Measurements from ENCODE around the gene GRAP.

Gene GRAP

GRCh38 chr17:19017804-19018599 lies 28.8 kb downstream of the GRAP start:
- Histone ChIP-seq H3K4me1 (ENCODE audit: insufficient read depth, low read length, severe bottlenecking) (no peaks in the 10 kb centered on the region), H3K9me3 (ENCODE audit: low read length) (no peaks in the 10 kb centered on the region), H3K4me3 (ENCODE audit: low read depth, low read length, poor library complexity, severe bottlenecking) (no peak overlapping the region), H4K20me1 (ENCODE audit: insufficient read depth, low read length) (no peaks in the 10 kb centered on the region), H3K79me2 (ENCODE audit: insufficient read depth, low read length) (no peaks in the 10 kb centered on the region), H3K27ac (ENCODE audit: low read depth, low read length, poor library complexity, severe bottlenecking) (no peak overlapping the region), H2AFZ (ENCODE audit: low read length) (no peak overlapping the region), H3F3A (ENCODE audit: insufficient read depth, low read length) (no peaks in the 10 kb centered on the region), H3K9ac (ENCODE audit: low read length) (no peak overlapping the region), H3K9me2 (ENCODE audit: low read depth, low read length) (no peaks in the 10 kb centered on the region), H3K4me2 (ENCODE audit: low read length) (no peak overlapping the region), H3K36me3 (ENCODE audit: insufficient read depth, low read length) (peaks cover 30% of the 10 kb centered on the region), H3K27me3 (ENCODE audit: insufficient read depth, low read length) (no peaks in the 10 kb centered on the region)
- TF ChIP-seq EZH2 (IDR thresholded peaks at IDR 0.05; ENCODE audit: borderline replicate concordance, low read length) (no peak), CTCF (IDR thresholded peaks at IDR 0.05; ENCODE audit: low read length) (no peak)

GRCh38 chr17:19017401-19017800 lies 29.4 kb downstream of the GRAP start:
- Histone ChIP-seq H3K27ac (ENCODE audit: low read depth, low read length, poor library complexity, severe bottlenecking) (no peak overlapping the region), H3K36me3 (ENCODE audit: insufficient read depth, low read length) (peaks cover 24% of the 10 kb centered on the region), H3K27me3 (ENCODE audit: insufficient read depth, low read length) (no peaks in the 10 kb centered on the region), H2AFZ (ENCODE audit: low read length) (no peak overlapping the region), H3K4me3 (ENCODE audit: low read depth, low read length, poor library complexity, severe bottlenecking) (no peak overlapping the region), H3K79me2 (ENCODE audit: insufficient read depth, low read length) (no peaks in the 10 kb centered on the region), H3K4me2 (ENCODE audit: low read length) (no peak overlapping the region), H3K4me1 (ENCODE audit: insufficient read depth, low read length, severe bottlenecking) (no peaks in the 10 kb centered on the region), H3K9me3 (ENCODE audit: low read length) (no peaks in the 10 kb centered on the region), H3F3A (ENCODE audit: insufficient read depth, low read length) (no peaks in the 10 kb centered on the region), H4K20me1 (ENCODE audit: insufficient read depth, low read length) (no peaks in the 10 kb centered on the region), H3K9me2 (ENCODE audit: low read depth, low read length) (no peaks in the 10 kb centered on the region), H3K9ac (ENCODE audit: low read length) (no peak overlapping the region)
- TF ChIP-seq EZH2 (IDR thresholded peaks at IDR 0.05; ENCODE audit: borderline replicate concordance, low read length) (no peak), CTCF (IDR thresholded peaks at IDR 0.05; ENCODE audit: low read length) (no peak)

DNA sequence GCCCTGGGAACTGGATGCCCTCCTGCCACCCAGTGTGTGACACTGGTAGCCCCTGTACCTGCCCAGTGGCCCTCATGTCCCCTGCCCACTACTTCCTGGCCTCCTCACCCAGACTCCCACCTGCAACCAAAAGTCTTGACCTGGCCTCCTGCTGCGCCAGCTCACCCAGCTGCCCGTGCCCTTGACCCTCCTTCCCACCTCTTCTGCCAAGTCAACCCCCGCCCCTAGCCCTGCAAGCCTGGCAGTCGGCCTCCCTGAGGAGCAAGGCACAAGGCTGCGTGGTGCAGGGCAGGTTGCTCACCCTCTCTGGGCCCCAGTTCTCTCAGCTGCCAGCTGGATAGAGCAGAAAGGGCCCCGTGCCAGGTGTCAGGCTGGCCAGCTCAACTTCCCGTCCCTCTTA lies 29.9 kb downstream of the GRAP start:
- no peak overlapping the region for H3K4me3 ChIP-seq (ENCODE audit: low read depth, low read length, poor library complexity, severe bottlenecking)
- H3K79me2 ChIP-seq (ENCODE audit: insufficient read depth, low read length) = no peaks in the 10 kb centered on the region
- H3K9me3 ChIP-seq (ENCODE audit: low read length) = no peaks in the 10 kb centered on the region
- H3K9ac ChIP-seq (ENCODE audit: low read length) = no peak overlapping the region
- no peaks in the 10 kb centered on the region for H3K4me1 ChIP-seq (ENCODE audit: insufficient read depth, low read length, severe bottlenecking)
- H3K9me2 ChIP-seq (ENCODE audit: low read depth, low read length) = no peaks in the 10 kb centered on the region
- no peak overlapping the region for H2AFZ ChIP-seq (ENCODE audit: low read length)
- no peak overlapping the region for H3K4me2 ChIP-seq (ENCODE audit: low read length)
- H3K27ac ChIP-seq (ENCODE audit: low read depth, low read length, poor library complexity, severe bottlenecking) = no peak overlapping the region
- no peaks in the 10 kb centered on the region for H3K27me3 ChIP-seq (ENCODE audit: insufficient read depth, low read length)
- TF ChIP-seq CTCF (IDR thresholded peaks at IDR 0.05; ENCODE audit: low read length) (no peak), EZH2 (IDR thresholded peaks at IDR 0.05; ENCODE audit: borderline replicate concordance, low read length) (no peak)
- H3K36me3 ChIP-seq (ENCODE audit: insufficient read depth, low read length) = peaks cover 19% of the 10 kb centered on the region
- H3F3A ChIP-seq (ENCODE audit: insufficient read depth, low read length) = no peaks in the 10 kb centered on the region
- H4K20me1 ChIP-seq (ENCODE audit: insufficient read depth, low read length) = no peaks in the 10 kb centered on the region

Measured in OCI-LY1 (cell line).